HCT116 (cell line): ENCODE data around the gene FAM76B.

Source experiments
- CTCF ChIP-seq, 3 experiments: fragments of 200-600 bp in 1 of 3; sonication (generic) in 1 of 3; IDR thresholded peaks in 2 of 3; conservative IDR thresholded peaks in 1 of 3; 2 replicates each; pipeline ENCODE4 v1.5.1; 2012 to 2017; ENCODE audit warnings: low read depth in 2 of 3, low read length in 2 of 3, antibody characterized with exemption in 1 of 3, borderline replicate concordance in 1 of 3, control low read depth in 1 of 3, mild to moderate bottlenecking in 1 of 3, mixed read lengths in 1 of 3, mixed run types in 1 of 3, moderate library complexity in 1 of 3; ENCODE audit not compliant: insufficient read depth in 1 of 3
- EZH2 ChIP-seq: fragments of 200-600 bp; sonication (generic); IDR thresholded peaks from 2 replicates; pipeline ENCODE4 v1.6.1; 2017; ENCODE audit warnings: antibody characterized with exemption, mixed run types
- POLR2A ChIP-seq: IDR thresholded peaks from 2 replicates; pipeline ENCODE4 v1.7.0; 2011; ENCODE audit warnings: borderline replicate concordance; ENCODE audit not compliant: insufficient read depth, insufficient read length; ENCODE audit errors: extremely low read depth
- REST ChIP-seq: IDR thresholded peaks from 2 replicates; pipeline ENCODE4 v1.6.1; 2012; ENCODE audit warnings: low read depth

- TF ChIP-seq REST, result no peak
- no peak for TF ChIP-seq POLR2A
- no peak for TF ChIP-seq CTCF (IDR thresholded peaks at IDR 0.05 in 2 of 3, conservative IDR thresholded peaks at IDR 0.05 in 1 of 3; ENCODE audit: borderline replicate concordance in 1 of 3, insufficient read depth in 1 of 3, low read depth in 2 of 3, low read length in 2 of 3)
- TF ChIP-seq EZH2, result no peak
Observed at GRCh38 chr11:95793116-95793515, 3.5 kb upstream of the FAM76B start.
